GM12891 (cell line): ENCODE data around the gene SCYL2.

Source experiments
- POLR2A ChIP-seq: IDR thresholded peaks from 2 replicates; pipeline ENCODE4 v1.6.1; 2011; ENCODE audit warnings: low read depth, low read length, control low read depth
- POLR2AphosphoS5 ChIP-seq: IDR thresholded peaks from 2 replicates; pipeline ENCODE4 v1.6.1; 2011; ENCODE audit warnings: low read depth, low read length, control low read depth
- POU2F2 ChIP-seq: IDR thresholded peaks from 2 replicates; pipeline ENCODE4 v1.6.1; 2011; ENCODE audit warnings: low read depth, mild to moderate bottlenecking, control low read depth, low read length, moderate library complexity
- SPI1 ChIP-seq: IDR thresholded peaks from 2 replicates; pipeline ENCODE4 v1.6.1; 2011; ENCODE audit warnings: low read depth, low read length, control low read depth
- TAF1 ChIP-seq: IDR thresholded peaks from 2 replicates; pipeline ENCODE4 v1.6.1; 2011; ENCODE audit warnings: low read depth, low read length, control low read depth

DNA sequence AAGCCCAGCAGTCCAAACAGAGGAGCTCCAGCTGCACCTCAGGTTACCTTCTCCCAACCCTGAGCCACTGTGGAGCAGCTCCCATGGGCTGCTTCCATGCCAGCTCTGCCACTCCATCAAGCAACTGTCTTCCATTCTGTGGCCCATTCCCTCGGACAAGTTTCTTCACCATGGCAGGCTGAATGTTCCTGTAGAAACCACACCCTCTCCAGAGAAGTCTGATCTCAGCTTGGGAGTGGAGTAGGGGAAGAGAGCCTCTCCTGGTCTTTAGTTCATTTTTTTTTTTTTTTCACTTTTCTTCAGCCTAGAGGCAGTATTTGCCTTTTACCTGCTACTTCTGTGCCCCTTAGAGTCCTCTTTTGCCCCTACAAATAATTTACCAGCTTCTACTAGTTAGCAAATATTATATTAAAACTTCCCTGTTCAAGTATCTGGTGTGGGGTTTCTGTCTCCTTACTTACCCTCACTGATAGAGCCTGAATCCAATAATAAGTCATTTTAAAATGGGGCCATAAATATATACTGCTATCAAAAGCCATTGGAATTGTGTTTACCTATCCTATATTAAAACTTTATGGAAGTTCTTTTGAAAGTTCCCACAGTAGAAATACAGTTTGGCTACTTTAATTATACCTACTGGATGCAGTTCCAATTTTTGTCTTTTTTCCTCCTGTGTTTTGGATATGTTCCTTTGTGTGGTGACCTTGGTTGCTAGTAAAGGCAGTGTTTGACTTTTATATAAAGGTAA is 78.2 kb downstream of the SCYL2 start:
- TF ChIP-seq POLR2AphosphoS5: no peak
- no peak for TF ChIP-seq POLR2A
- TF ChIP-seq TAF1: no peak
- no peak for TF ChIP-seq SPI1
- TF ChIP-seq POU2F2: no peak
